Activated T-cell treated with anti-CD3 and anti-CD28 coated beads, Interleukin-2, amount 50 U/mL, for 72 hours (primary cell): ENCODE results near the gene SELENOV. TPM values are rescaled to one million over a fixed set of nuclear protein-coding genes. Genes with fewer than 3 reads are reported as not detected.

ENCODE experiments used
- ATAC-seq, 2 donors: fragments of 150-1000 bp; cut with Tn5 transposase; replicated peaks in 1 of 2; 2 replicates each; pipeline ENCODE4 v1.10.0; 2021; ENCODE audit warnings: moderate library complexity in 2 of 2, mild to moderate bottlenecking in 1 of 2
- DNase-seq, 2 donors: peaks; one replicate each; pipeline ENCODE4 v3.0.0; 2021 to 2022; ENCODE audit warnings: mixed read lengths in 1 of 2
- H3K27ac Mint-ChIP-seq: one replicate; pipeline ENCODE4 v1.8.0; 2022; ENCODE audit warnings: mild to moderate bottlenecking, moderate library complexity, mixed read lengths
- H3K27me3 Mint-ChIP-seq: one replicate; pipeline ENCODE4 v1.8.0; 2022; ENCODE audit warnings: low read depth, mixed read lengths
- H3K36me3 Mint-ChIP-seq, 2 donors: one replicate each; pipeline ENCODE4 v1.8.0; 2022; ENCODE audit warnings: mixed read lengths in 2 of 2, mild to moderate bottlenecking in 1 of 2; ENCODE audit not compliant: insufficient read depth in 2 of 2
- H3K4me1 Mint-ChIP-seq: one replicate; pipeline ENCODE4 v1.8.0; 2022; ENCODE audit warnings: low read depth, mixed read lengths
- H3K4me3 Mint-ChIP-seq, 2 donors: one replicate each; pipeline ENCODE4 v1.8.0; 2022; ENCODE audit warnings: mild to moderate bottlenecking in 2 of 2, mixed read lengths in 2 of 2, moderate library complexity in 2 of 2
- H3K9me3 Mint-ChIP-seq, 2 donors: one replicate each; pipeline ENCODE4 v1.8.0; 2022; ENCODE audit warnings: mixed read lengths in 2 of 2
- total RNA-seq, 2 donors: library from RNA; stranded (reverse); gene quantifications; one replicate each; pipeline ENCODE4 v1.2.3, GENCODE V29; 2022

Gene SELENOV
- total RNA-seq, 2 donors from 2014 or later = not detected

DNA sequence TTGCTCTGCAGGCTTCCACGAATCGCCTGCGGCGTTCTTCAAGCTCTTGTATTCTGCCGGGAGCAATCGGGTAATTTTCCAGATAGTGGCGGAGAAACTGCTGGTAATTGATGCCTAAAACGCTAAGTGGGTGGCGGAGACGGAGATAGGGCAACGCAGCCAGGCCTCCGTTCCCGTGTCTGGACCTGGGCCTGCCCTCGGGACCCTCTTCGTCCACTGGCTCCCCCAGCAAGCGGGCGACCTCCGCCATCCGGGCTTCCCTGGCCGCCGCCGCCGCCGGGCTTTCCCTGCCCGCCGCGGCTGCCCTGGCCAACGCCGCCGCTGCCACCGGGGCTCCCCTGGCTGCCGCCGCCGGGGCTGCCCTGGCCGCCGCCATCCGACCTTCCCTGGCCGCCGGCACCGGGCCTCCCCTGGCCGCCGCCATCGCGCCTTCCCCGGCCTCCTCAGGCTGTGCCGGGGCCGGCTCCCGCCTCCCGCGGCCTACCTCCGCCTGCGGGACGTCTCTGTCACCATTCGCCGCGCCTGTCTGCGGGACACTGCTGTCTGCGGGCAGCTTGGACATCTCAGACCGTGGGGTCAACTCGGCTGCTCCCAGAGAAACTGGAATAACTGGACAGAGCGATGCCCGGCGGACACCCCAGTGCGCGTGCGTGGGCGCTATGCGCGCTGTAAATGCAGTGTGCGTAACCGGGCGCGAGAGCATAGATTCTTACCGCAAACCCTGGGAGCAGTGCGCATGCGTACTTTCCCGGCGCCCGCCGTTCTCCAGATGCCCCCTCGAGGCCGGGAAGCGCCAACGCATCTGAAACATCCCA is 24.8 kb downstream of the SELENOV start, which contains the start of gene EID2:
Gene EID2 (minus strand): TSS at position 644 of the 815 bp plus-strand sequence. CDS start 82 bp downstream, at position 562.
- H3K36me3 Mint-ChIP-seq = peaks cover 0 to 4% of the 10 kb centered on the region in 2 donors
- no peaks in the 10 kb centered on the region for H3K27me3 Mint-ChIP-seq
- ATAC-seq (peak; percentile 88), DNase-seq (peak; percentile 94 to 96)
- H3K4me1 Mint-ChIP-seq = peaks cover 74% of the 10 kb centered on the region
- H3K9me3 Mint-ChIP-seq = no peaks in the 10 kb centered on the region
- H3K27ac Mint-ChIP-seq = peak within 1 kb of the TSS; percentile 98
- H3K4me3 Mint-ChIP-seq = peak within 1 kb of the TSS; percentile 95 to 96

DNA sequence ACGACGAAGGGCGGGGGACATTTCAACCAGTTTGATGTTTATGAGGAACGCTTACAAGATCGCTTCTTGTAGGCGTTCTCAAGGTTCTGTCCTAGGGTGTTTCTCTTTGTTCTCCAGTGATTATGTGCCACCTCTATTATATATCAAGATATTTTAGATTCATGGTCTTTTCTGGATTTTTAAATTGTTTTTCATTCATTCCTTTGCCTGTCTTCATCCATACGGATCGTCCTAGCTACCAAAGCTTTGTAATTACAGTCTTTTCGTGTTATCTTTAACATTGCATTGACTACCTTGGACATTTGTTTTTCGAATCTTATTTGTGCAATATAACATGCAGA is 25.4 kb downstream of the SELENOV start:
- Mint-ChIP-seq H3K27me3 (no peaks in the 10 kb centered on the region), H3K4me1 (peaks cover 79% of the 10 kb centered on the region), H3K4me3 (peak overlapping the region; percentile 95 to 96), H3K27ac (peak overlapping the region; percentile 98), H3K9me3 (no peaks in the 10 kb centered on the region), H3K36me3 (peaks cover 0 to 4% of the 10 kb centered on the region in 2 donors)
- DNase-seq = no peak
- no peak for ATAC-seq

DNA sequence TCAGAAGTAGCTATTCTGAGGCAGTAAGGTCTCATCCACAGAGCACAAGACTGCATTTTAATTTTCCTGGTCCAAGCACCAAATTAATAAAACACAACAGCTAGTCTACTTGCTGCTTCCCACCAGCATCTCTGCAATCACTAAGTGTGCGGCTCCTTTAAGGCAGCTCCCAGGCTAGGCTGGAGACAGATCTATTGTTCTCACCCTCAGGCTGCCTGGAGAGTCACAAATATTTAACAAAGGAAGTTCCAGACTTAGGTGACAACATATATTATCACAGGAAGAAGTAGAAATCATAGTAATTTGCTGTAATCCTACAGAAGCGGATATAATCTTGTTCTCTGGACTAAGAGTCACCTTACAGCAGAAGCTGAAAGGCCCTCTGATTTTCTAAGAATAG is 27.3 kb downstream of the SELENOV start:
- Mint-ChIP-seq H3K27me3 (no peaks in the 10 kb centered on the region), H3K9me3 (no peaks in the 10 kb centered on the region), H3K36me3 (peaks cover 0 to 4% of the 10 kb centered on the region in 2 donors), H3K4me3 (peak overlapping the region in 1 of 2 donors; percentile 5), H3K4me1 (peaks cover 85% of the 10 kb centered on the region), H3K27ac (peak overlapping the region; percentile 66)
- DNase-seq (no peak), ATAC-seq (no peak)

DNA sequence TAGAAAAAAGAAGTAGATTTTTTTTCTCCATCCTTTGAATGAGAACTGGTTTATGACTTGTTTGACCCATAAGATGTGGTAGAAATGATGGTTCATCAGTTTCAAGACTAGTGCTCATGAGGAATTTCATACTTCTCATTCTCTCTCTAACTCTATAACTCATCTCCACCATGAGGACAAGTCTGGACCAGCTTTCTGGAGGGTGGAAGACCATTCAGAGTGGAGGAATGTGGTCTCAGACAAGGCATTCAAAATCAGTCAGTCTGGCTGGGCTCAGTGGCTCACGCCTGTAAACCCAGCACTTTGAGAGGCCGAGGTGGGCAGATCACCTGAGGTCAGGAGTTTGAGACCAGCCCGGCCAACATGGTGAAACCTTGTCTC is 28.5 kb downstream of the SELENOV start:
- H3K4me1 Mint-ChIP-seq = peaks cover 75% of the 10 kb centered on the region
- peak; percentile 4 to 20 for ATAC-seq

DNA sequence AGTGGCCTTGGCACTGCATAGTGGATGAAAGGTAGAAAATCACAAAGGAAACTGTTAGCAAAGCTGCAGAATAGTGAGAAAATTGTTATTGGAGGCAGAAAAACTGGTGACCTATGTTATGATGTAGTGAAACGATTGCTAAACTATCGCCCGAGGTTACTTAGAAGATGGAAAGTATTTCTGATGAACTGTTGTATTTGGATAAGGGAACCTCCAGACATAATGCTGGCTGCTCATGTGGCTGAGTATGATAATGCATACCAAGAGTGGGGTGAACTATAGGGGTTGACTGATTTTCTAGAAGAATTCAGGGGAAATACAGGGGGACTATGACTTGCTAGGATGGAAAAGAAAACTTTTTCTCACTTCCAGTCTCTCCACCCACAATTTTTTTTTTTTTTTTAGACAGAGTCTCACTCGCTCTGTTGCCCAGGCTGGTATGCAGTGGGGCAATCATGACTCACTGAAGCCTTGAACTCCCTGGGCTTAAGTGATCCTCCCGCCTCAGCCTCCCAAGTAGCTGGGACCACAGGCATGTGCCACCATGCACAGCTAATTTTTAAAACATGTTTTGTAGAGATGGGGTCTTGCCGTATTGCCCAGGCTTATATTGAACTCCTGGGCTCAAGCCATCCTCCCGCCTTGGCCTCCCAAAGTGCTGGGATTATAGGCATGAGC is 29.4 kb downstream of the SELENOV start:
- ATAC-seq (peak; percentile 12 to 20), DNase-seq (no peak)
- Mint-ChIP-seq H3K27me3 (no peaks in the 10 kb centered on the region), H3K4me1 (peaks cover 66% of the 10 kb centered on the region), H3K27ac (no peak overlapping the region), H3K36me3 (no peaks in the 10 kb centered on the region), H3K9me3 (no peaks in the 10 kb centered on the region), H3K4me3 (peak overlapping the region; percentile 18 to 20)

More for the DNA sequence above, 28.5 kb downstream of the SELENOV start:
- no peak for DNase-seq
- Mint-ChIP-seq H3K36me3 (no peaks in the 10 kb centered on the region), H3K4me3 (no peak overlapping the region), H3K27ac (peak overlapping the region; percentile 44), H3K9me3 (no peaks in the 10 kb centered on the region), H3K27me3 (no peaks in the 10 kb centered on the region)

DNA sequence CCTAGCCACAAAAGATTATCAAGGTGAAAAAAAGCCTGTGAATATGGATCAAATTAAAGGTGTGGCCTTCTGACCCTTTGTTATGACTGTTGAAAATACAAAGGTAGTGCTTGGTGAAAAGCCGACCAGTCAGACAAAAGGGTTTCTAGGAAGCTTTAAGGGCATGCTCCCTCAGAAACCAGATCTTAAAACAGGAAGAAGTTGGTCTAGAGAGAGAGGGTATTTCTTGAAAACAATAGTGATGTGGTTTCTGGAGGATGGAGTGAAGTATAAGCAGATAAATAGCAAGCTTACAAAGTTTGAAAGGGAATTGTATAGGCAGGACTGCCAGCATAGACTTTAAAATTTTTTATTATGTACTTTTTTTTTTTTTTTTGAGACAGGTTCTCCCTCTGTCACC is 30.0 kb downstream of the SELENOV start:
- H3K27ac Mint-ChIP-seq = no peak overlapping the region
- H3K4me3 Mint-ChIP-seq = peak overlapping the region in 1 of 2 donors; percentile 16
- no peak for ATAC-seq
- H3K9me3 Mint-ChIP-seq = no peaks in the 10 kb centered on the region
- DNase-seq = no peak
- no peaks in the 10 kb centered on the region for H3K36me3 Mint-ChIP-seq
- no peaks in the 10 kb centered on the region for H3K27me3 Mint-ChIP-seq
- peaks cover 66% of the 10 kb centered on the region for H3K4me1 Mint-ChIP-seq

DNA sequence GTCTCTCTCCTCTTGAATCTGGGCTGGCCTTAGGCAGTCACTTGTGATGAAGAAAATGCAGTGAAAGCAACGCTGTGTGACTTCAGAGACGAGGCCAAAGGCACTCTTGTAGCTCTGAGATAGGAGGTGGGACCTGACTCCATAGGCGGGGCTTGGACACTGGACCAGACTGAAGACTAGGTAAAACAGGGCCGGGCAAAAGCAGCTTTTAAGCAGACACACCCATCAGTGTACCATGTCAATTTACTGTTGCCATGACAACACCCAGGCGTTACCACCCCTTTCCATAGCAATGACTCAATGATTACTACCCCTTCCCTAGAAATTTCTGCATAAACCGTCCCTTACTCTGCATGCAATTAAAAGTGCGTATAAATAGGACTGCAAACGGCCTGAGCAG is 31.7 kb downstream of the SELENOV start:
- H3K4me1 Mint-ChIP-seq = peaks cover 52% of the 10 kb centered on the region
- ATAC-seq = peak in 1 of 2 donors; percentile 29
- no peaks in the 10 kb centered on the region for H3K27me3 Mint-ChIP-seq
- no peak for DNase-seq
- no peaks in the 10 kb centered on the region for H3K36me3 Mint-ChIP-seq
- H3K4me3 Mint-ChIP-seq = no peak overlapping the region
- no peaks in the 10 kb centered on the region for H3K9me3 Mint-ChIP-seq
- no peak overlapping the region for H3K27ac Mint-ChIP-seq

DNA sequence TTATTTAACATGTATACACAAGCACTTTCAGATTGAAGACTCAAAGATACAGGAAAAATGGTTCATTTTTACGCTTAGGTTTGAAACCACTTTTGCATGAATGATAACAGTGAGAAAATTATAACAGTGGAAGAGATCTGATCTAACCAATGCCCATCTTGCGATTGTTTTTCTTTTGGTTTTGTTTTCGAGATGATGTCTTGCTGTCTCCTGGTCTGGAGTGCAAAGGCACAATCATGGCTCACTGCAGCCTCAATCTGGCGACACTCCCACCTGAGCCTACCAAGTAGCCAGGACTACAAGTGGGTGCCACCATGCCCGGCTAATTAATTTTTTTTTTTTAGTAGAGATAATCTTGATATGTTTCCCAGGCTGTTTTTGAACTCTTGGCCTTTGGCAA is 35.3 kb downstream of the SELENOV start:
- ATAC-seq = no peak
- H3K27me3 Mint-ChIP-seq = peaks cover 6% of the 10 kb centered on the region
- no peak for DNase-seq

DNA sequence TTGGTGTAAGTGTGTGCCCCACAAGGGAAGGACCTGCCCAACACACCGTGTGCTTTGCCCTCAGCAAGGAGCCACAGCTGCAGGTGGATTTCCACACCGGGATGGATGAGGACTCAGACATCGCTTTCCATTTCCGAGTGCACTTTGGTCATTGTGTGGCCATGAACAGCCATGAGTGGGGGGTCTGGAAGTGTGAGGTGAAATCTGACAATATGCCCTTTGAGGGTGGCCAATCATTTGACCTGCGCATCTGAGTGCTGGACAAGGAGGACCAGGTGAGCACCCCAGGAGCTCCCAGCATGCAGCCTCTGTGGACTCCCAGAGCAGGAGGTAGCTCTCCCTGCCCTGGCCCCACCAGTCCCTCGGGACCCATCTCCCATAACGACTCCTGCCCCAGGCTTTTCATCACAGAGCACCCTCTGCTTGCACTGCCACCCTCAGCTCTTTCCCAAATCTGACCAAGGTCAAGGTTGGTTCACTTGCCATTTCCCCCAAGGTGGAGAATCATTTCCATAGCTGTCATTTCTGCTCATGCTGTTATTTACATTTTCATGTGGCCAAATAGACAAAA is 38.2 kb downstream of the SELENOV start:
- Mint-ChIP-seq H3K27ac (no peak overlapping the region), H3K9me3 (no peaks in the 10 kb centered on the region), H3K4me3 (no peak overlapping the region), H3K27me3 (peaks cover 6% of the 10 kb centered on the region), H3K4me1 (peaks cover 29% of the 10 kb centered on the region), H3K36me3 (no peaks in the 10 kb centered on the region)
- no peak for ATAC-seq
- no peak for DNase-seq

More for the DNA sequence above, 35.3 kb downstream of the SELENOV start:
- Mint-ChIP-seq H3K27ac (no peak overlapping the region), H3K4me3 (no peak overlapping the region), H3K4me1 (peaks cover 33% of the 10 kb centered on the region), H3K9me3 (no peaks in the 10 kb centered on the region), H3K36me3 (no peaks in the 10 kb centered on the region)

DNA sequence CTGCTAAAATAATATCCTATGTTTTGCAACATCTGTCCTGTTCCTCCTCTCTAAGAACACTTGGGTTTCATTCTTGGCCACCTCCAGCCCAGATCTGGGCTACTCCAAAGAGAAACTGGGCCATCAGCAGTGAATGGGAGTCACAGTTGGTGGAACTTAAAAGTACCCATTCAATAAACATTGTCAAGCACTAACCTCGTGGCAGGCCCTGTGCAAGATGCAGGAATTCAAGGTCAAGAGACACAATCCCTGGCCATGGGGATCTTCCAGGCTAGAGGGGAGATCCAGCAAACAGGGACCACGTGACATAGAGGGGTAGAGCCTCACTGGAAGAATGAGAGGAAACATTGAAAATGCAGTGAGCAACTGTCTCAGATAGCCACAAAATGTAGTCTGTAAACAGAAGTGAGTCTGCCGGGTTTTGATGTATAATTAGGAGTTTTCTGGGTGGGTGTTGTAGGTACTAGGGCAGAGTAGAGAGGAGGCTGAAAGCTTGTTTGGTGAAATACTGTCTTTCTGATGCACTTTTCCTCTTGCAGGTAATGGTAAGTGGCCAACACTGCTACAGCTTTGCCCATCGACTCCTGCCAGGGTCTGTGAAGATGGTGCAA is 39.9 kb downstream of the SELENOV start:
- DNase-seq (no peak), ATAC-seq (no peak)
- H3K4me3 Mint-ChIP-seq = no peak overlapping the region
- H3K9me3 Mint-ChIP-seq = no peaks in the 10 kb centered on the region
- H3K4me1 Mint-ChIP-seq = peaks cover 39% of the 10 kb centered on the region
- H3K27ac Mint-ChIP-seq = no peak overlapping the region
- H3K27me3 Mint-ChIP-seq = peaks cover 6% of the 10 kb centered on the region
- no peaks in the 10 kb centered on the region for H3K36me3 Mint-ChIP-seq

DNA sequence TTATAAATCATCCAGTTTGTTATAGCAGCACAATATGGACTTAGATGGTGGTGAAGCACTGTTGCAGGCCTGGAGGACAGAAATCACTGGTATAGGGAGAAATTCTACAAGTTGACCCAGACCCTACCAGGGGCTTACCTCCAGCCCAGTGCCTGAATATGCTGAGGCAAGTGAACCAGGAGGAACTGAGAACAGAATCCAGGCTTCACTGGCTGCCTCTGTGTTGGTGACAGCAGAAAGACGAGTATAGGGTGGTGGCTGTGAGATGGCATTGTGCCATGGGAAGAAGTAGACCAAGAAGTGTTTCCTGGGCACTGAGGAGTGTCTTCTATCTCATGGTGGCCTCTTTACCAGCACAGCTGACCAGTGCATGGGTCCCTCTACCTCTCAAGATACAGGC is 40.9 kb downstream of the SELENOV start:
- peaks cover 6% of the 10 kb centered on the region for H3K27me3 Mint-ChIP-seq
- H3K9me3 Mint-ChIP-seq = no peaks in the 10 kb centered on the region
- no peak overlapping the region for H3K4me3 Mint-ChIP-seq
- peaks cover 39% of the 10 kb centered on the region for H3K4me1 Mint-ChIP-seq
- DNase-seq (no peak), ATAC-seq (no peak)
- no peak overlapping the region for H3K27ac Mint-ChIP-seq
- H3K36me3 Mint-ChIP-seq = no peaks in the 10 kb centered on the region

DNA sequence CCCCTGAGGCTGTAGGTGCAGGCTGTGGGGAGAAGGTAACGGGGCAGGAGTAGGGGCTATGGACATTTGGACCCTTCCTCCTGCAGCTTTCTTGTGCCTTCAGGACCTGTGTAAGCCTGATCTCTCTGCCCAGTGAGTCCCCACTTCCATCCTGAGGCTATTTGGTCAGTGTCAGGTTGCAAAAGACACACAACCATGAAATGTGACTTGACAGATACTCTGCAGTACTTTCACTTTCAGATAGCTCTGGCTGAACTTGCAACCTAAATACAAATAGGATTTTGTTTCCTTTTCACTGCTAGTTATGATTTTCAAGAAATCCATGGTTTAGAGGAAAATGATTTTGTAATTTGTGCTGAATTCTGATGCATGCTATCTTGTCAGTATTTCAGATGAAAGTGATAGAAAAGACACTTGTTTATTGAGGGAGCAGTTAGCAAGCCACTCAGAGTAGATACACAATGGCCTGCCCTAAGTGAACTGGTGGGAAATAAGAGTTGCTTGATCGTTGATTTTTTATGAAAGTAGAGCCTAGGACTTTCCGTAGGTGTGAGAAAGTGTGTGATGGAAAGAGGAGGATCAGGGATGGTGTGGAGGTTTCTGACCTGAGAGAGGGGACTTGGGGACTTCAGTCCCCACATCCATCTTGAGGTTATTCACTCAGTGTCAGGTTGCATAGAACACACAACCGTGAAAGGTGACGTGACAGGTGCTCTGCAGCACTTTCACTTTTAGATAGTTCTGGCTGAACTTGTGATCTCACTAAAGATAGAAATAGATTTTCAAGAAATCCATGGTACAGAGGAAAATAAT is 43.1 kb downstream of the SELENOV start:
- no peaks in the 10 kb centered on the region for H3K36me3 Mint-ChIP-seq
- peak overlapping the region; percentile 62 for H3K27ac Mint-ChIP-seq
- ATAC-seq (peak; percentile 78 to 79), DNase-seq (no peak)
- H3K4me1 Mint-ChIP-seq = peaks cover 23% of the 10 kb centered on the region
- peaks cover 6% of the 10 kb centered on the region for H3K27me3 Mint-ChIP-seq
- H3K4me3 Mint-ChIP-seq = peak overlapping the region; percentile 66 to 71
- no peaks in the 10 kb centered on the region for H3K9me3 Mint-ChIP-seq
